WERI-Rb-1 (cell line): Measurements from ENCODE around the gene JOSD1.

Experiments used
- DNase-seq: peaks from one replicate; pipeline ENCODE4 v3.0.0-alpha.2; 2020
- H3K27ac ChIP-seq: fragments of 250-450 bp; sonication (Bioruptor Pico); 2 replicates; pipeline ENCODE4 v1.5.1; 2020; ENCODE audit warnings: mild to moderate bottlenecking, moderate library complexity
- H3K27me3 ChIP-seq: fragments of 250-450 bp; sonication (Bioruptor Pico); 2 replicates; pipeline ENCODE4 v1.5.1; 2021; ENCODE audit warnings: mild to moderate bottlenecking, low read depth, moderate library complexity; ENCODE audit not compliant: insufficient read depth, severe bottlenecking
- H3K36me3 ChIP-seq: fragments of 250-450 bp; sonication (Bioruptor Pico); 2 replicates; pipeline ENCODE4 v1.5.1; 2020; ENCODE audit warnings: mild to moderate bottlenecking, moderate library complexity
- H3K4me3 ChIP-seq: 2 replicates; pipeline ENCODE4 v1.5.1; 2011; ENCODE audit warnings: low read depth, mild to moderate bottlenecking, control low read depth, low read length
- H3K9me3 ChIP-seq: fragments of 250-450 bp; sonication (Bioruptor Pico); 2 replicates; pipeline ENCODE4 v1.5.1; 2021; ENCODE audit warnings: mild to moderate bottlenecking, moderate library complexity; ENCODE audit not compliant: severe bottlenecking
- TF ChIP-seq, protein P1 (sequence below): IDR thresholded peaks from 2 replicates; pipeline ENCODE4 v1.5.1; 2011; ENCODE audit warnings: low read depth, mild to moderate bottlenecking, control low read depth, inconsistent platforms, low read length

Gene JOSD1

DNA sequence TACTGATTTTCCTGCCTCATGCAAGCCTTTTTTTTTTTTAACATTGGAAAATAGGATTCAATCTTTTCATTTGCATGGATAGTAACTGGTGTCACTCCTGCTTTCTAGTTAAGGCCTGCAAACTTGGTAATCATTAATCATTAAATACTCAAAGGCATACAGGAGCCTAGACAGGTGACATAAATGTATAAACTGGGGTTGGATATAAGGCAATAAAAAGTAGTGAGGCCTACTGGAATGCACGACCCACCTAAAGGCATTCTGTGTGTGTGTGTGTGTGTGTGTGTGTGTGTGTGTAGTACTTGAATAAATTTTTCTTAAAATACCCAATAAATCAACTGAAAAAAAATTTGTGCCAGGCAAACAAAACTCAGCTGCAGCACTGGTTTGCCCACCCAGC is 11.1 kb downstream of the JOSD1 start:
- H3K36me3 ChIP-seq = peaks cover 65% of the 10 kb centered on the region
- TF ChIP-seq, protein P1, sequence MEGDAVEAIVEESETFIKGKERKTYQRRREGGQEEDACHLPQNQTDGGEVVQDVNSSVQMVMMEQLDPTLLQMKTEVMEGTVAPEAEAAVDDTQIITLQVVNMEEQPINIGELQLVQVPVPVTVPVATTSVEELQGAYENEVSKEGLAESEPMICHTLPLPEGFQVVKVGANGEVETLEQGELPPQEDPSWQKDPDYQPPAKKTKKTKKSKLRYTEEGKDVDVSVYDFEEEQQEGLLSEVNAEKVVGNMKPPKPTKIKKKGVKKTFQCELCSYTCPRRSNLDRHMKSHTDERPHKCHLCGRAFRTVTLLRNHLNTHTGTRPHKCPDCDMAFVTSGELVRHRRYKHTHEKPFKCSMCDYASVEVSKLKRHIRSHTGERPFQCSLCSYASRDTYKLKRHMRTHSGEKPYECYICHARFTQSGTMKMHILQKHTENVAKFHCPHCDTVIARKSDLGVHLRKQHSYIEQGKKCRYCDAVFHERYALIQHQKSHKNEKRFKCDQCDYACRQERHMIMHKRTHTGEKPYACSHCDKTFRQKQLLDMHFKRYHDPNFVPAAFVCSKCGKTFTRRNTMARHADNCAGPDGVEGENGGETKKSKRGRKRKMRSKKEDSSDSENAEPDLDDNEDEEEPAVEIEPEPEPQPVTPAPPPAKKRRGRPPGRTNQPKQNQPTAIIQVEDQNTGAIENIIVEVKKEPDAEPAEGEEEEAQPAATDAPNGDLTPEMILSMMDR = no peak
- H3K4me3 ChIP-seq = no peak overlapping the region

DNA sequence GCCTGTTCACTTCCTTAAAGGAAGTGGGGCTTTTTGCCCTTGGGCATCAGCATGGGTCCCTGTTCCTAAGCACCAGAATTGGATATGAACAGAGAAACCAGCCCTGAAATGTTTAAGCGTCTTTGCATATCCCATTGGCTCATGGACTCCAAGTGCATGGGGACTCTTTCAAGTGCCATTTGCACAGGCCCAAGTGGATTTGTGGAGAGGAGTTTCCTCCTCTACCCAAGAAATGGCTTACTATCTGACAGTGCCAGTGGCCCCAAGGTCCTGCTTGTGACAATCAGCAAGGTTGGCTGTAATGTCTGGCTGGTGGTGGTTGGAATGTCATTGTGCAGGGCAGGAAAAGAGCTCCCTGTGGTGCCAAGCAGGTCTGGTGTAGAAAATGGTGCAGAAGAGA is 15.0 kb downstream of the JOSD1 start:
- no peak overlapping the region for H3K27ac ChIP-seq
- no peaks in the 10 kb centered on the region for H3K9me3 ChIP-seq
- TF ChIP-seq, protein P1 = no peak
- no peaks in the 10 kb centered on the region for H3K27me3 ChIP-seq
- H3K36me3 ChIP-seq = peaks cover 69% of the 10 kb centered on the region
- no peak for DNase-seq
- H3K4me3 ChIP-seq = no peak overlapping the region

More for the DNA sequence above, 11.1 kb downstream of the JOSD1 start:
- no peak for DNase-seq
- no peaks in the 10 kb centered on the region for H3K27me3 ChIP-seq
- no peak overlapping the region for H3K27ac ChIP-seq
- no peaks in the 10 kb centered on the region for H3K9me3 ChIP-seq

DNA sequence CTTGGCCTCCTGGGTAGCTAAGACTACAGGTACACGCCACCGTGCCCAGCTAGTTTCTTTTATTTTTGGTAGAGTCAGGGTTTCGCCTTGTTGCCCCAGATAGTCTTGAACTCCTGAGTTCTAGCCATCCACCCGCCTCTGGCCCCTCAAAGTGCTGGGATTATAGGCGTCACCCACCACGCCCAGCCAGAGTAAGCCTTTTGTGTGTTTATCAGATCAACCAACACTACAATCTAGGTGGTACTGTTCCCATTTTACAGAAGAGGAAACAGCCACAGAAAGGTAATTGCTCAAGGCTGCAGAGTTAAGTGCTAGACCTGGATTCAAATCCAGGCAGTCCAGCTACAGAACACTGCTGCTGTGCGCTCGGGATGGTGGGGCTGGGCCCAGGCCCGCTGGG is 15.8 kb downstream of the JOSD1 start:
- Histone ChIP-seq H3K9me3 (no peaks in the 10 kb centered on the region), H3K36me3 (peaks cover 66% of the 10 kb centered on the region), H3K27ac (no peak overlapping the region), H3K27me3 (no peaks in the 10 kb centered on the region), H3K4me3 (no peak overlapping the region)
- no peak for DNase-seq
- TF ChIP-seq, protein P1 = no peak

DNA sequence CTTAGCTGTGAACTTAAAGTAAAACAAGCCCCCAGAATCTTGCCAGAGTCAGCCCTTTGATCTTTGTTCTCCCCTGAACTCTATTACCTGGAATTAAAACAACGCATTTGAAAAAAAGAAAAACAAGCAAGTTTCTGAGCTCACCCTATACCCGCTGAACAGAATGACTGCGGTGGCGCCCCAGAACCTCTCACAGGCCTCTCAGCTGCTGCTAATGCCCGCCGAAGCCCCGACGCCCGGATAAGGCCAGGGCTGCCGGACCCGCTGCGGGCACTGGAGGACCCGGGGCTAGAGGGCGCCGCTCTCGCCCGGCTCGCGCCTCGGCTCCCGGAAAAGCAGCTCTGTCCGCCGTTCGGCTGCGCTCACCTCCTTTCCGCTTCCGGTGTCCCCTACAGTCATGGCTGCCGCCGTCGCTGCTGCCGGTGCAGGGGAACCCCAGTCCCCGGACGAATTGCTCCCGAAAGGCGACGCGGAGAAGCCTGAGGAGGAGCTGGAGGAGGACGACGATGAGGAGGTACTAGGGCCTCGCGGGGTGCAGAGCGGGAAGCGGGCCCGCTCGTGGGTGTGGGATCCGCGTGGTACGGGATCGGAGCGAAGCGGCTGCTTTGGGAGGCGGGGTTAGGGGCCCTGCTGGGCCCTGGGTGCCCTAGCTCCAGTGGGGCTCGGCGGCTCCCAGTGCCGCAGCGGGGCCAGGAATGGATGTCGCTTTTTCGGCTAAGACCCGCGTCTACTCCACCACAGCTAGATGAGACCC is 19.0 kb downstream of the JOSD1 start, which contains the start of gene TOMM22:
Gene TOMM22 (plus strand): TSS at position 376 of the 754 bp plus-strand sequence. CDS start 22 bp downstream, at position 398.
- Histone ChIP-seq H3K27me3 (no peaks in the 10 kb centered on the region), H3K9me3 (no peaks in the 10 kb centered on the region), H3K27ac (peak within 1 kb of the TSS; percentile 80), H3K36me3 (peaks cover 40% of the 10 kb centered on the region), H3K4me3 (peak within 1 kb of the TSS; percentile 90)
- TF ChIP-seq, protein P1 = peak; percentile 91
- DNase-seq = peak; percentile 91

DNA sequence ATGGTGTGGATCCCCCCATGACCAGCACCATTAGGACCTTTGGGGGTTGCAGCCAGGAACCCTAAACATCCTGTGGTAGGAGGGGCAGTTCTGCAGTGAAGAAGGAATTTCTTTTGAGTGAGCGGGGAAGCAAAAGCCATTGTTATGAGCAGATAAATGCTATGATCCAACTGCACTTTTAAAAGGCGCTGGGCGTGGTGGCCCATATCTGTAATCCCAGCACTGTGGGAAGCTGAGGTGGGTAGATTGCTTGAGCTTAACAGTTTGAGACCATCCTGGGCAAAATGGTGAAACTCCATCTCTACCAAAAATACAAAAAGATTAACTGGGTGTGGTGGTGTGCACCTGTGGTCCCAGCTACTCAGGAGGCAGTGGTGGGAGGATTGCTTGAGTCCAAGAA is 24.9 kb downstream of the JOSD1 start:
- H3K27me3 ChIP-seq = no peaks in the 10 kb centered on the region
- TF ChIP-seq, protein P1 = no peak
- H3K36me3 ChIP-seq = peaks cover 12% of the 10 kb centered on the region
- no peak overlapping the region for H3K4me3 ChIP-seq
- no peaks in the 10 kb centered on the region for H3K9me3 ChIP-seq
- DNase-seq = no peak
- H3K27ac ChIP-seq = no peak overlapping the region
